ENCODE measurements around the gene XIST.
"Not testable (repeated sequence)": the region's sequence is repeated elsewhere in the genome, so short reads cannot be mapped to it uniquely, and the experiment has no call there.

XIST gene

GRCh38 chrX:73818200-73819116 is 34.1 kb downstream of the XIST start:
- H3K27me3 ChIP-seq (ENCODE audit: control insufficient read depth in 5 of 5, insufficient read depth in 4 of 5, low read length in 5 of 5), result no peaks in the 10 kb centered on the region
- H3K9ac ChIP-seq (ENCODE audit: low read length in 5 of 5), result no peak overlapping the region
- no peaks in the 10 kb centered on the region for H3K9me3 ChIP-seq (ENCODE audit: control insufficient read depth in 5 of 5, low read length in 5 of 5)
- H3K4me3 ChIP-seq (ENCODE audit: low read depth in 1 of 5, low read length in 5 of 5), result no peak overlapping the region
- no peak overlapping the region for H3K27ac ChIP-seq (ENCODE audit: low read depth, low read length)
- peaks cover 0 to 10% (median 3%) of the 10 kb centered on the region in 5 donors for H3K4me1 ChIP-seq (ENCODE audit: control insufficient read depth in 5 of 5, insufficient read depth in 5 of 5, low read length in 5 of 5)
- H3K36me3 ChIP-seq (ENCODE audit: control insufficient read depth in 5 of 5, insufficient read depth in 5 of 5, low read length in 5 of 5), result peaks cover 3 to 12% (median 6%) of the 10 kb centered on the region in 5 donors

GRCh38 chrX:73817393-73818199 is 34.9 kb downstream of the XIST start:
- Histone ChIP-seq H3K9ac (ENCODE audit: low read length in 5 of 5) (no peak overlapping the region), H3K27ac (ENCODE audit: low read depth, low read length) (no peak overlapping the region), H3K4me3 (ENCODE audit: low read depth in 1 of 5, low read length in 5 of 5) (no peak overlapping the region), H3K36me3 (ENCODE audit: control insufficient read depth in 5 of 5, insufficient read depth in 5 of 5, low read length in 5 of 5) (peaks cover 3 to 10% (median 5%) of the 10 kb centered on the region in 5 donors), H3K9me3 (ENCODE audit: control insufficient read depth in 5 of 5, low read length in 5 of 5) (no peaks in the 10 kb centered on the region), H3K27me3 (ENCODE audit: control insufficient read depth in 5 of 5, insufficient read depth in 4 of 5, low read length in 5 of 5) (no peaks in the 10 kb centered on the region), H3K4me1 (ENCODE audit: control insufficient read depth in 5 of 5, insufficient read depth in 5 of 5, low read length in 5 of 5) (peaks cover 0 to 10% (median 3%) of the 10 kb centered on the region in 5 donors)

GRCh38 chrX:73812256-73812655 is 40.3 kb downstream of the XIST start:
- H3K9ac ChIP-seq (ENCODE audit: low read length in 5 of 5), result no peak overlapping the region
- no peaks in the 10 kb centered on the region for H3K36me3 ChIP-seq (ENCODE audit: control insufficient read depth in 5 of 5, insufficient read depth in 5 of 5, low read length in 5 of 5)
- H3K9me3 ChIP-seq (ENCODE audit: control insufficient read depth in 5 of 5, low read length in 5 of 5), result no peaks in the 10 kb centered on the region
- H3K4me1 ChIP-seq (ENCODE audit: control insufficient read depth in 5 of 5, insufficient read depth in 5 of 5, low read length in 5 of 5), result peaks cover 0 to 3% (median 0%) of the 10 kb centered on the region in 5 donors
- no peaks in the 10 kb centered on the region for H3K27me3 ChIP-seq (ENCODE audit: control insufficient read depth in 5 of 5, insufficient read depth in 4 of 5, low read length in 5 of 5)
- H3K4me3 ChIP-seq (ENCODE audit: low read depth in 1 of 5, low read length in 5 of 5), result no peak overlapping the region
- no peak overlapping the region for H3K27ac ChIP-seq (ENCODE audit: low read depth, low read length)

- H3K9ac ChIP-seq (ENCODE audit: low read length in 5 of 5); H3K27ac ChIP-seq (ENCODE audit: low read depth, low read length); H3K4me1 ChIP-seq (ENCODE audit: control insufficient read depth in 5 of 5, insufficient read depth in 5 of 5, low read length in 5 of 5): not testable (repeated sequence)
Observed at GRCh38 chrX:73804109-73804508, 48.4 kb downstream of the XIST start.

GRCh38 chrX:73799888-73800287 is 52.6 kb downstream of the XIST start:
- Histone ChIP-seq H3K4me1 (ENCODE audit: control insufficient read depth in 5 of 5, insufficient read depth in 5 of 5, low read length in 5 of 5) (no peaks in the 10 kb centered on the region), H3K9ac (ENCODE audit: low read length in 5 of 5) (no peak overlapping the region), H3K4me3 (ENCODE audit: low read depth in 1 of 5, low read length in 5 of 5) (no peak overlapping the region), H3K36me3 (ENCODE audit: control insufficient read depth in 5 of 5, insufficient read depth in 5 of 5, low read length in 5 of 5) (no peaks in the 10 kb centered on the region), H3K9me3 (ENCODE audit: control insufficient read depth in 5 of 5, low read length in 5 of 5) (peaks cover 0 to 18% (median 2%) of the 10 kb centered on the region in 5 donors), H3K27ac (ENCODE audit: low read depth, low read length) (no peak overlapping the region), H3K27me3 (ENCODE audit: control insufficient read depth in 5 of 5, insufficient read depth in 4 of 5, low read length in 5 of 5) (peaks cover 0 to 2% (median 0%) of the 10 kb centered on the region in 5 donors)

More at GRCh38 chrX:73804109-73804508, 48.4 kb downstream of the XIST start:
- not testable (repeated sequence) for H3K4me3 ChIP-seq (ENCODE audit: low read depth in 1 of 5, low read length in 5 of 5); H3K27me3 ChIP-seq (ENCODE audit: control insufficient read depth in 5 of 5, insufficient read depth in 4 of 5, low read length in 5 of 5); H3K36me3 ChIP-seq (ENCODE audit: control insufficient read depth in 5 of 5, insufficient read depth in 5 of 5, low read length in 5 of 5)
- H3K9me3 ChIP-seq (ENCODE audit: control insufficient read depth in 5 of 5, low read length in 5 of 5), result peaks cover 0 to 18% (median 2%) of the 10 kb centered on the region in 5 donors

GRCh38 chrX:73792511-73792910 is 60.0 kb downstream of the XIST start:
- not testable (repeated sequence) for H3K27ac ChIP-seq (ENCODE audit: low read depth, low read length); H3K4me1 ChIP-seq (ENCODE audit: control insufficient read depth in 5 of 5, insufficient read depth in 5 of 5, low read length in 5 of 5); H3K36me3 ChIP-seq (ENCODE audit: control insufficient read depth in 5 of 5, insufficient read depth in 5 of 5, low read length in 5 of 5); H3K9ac ChIP-seq (ENCODE audit: low read length in 5 of 5); H3K27me3 ChIP-seq (ENCODE audit: control insufficient read depth in 5 of 5, insufficient read depth in 4 of 5, low read length in 5 of 5); H3K4me3 ChIP-seq (ENCODE audit: low read depth in 1 of 5, low read length in 5 of 5); H3K9me3 ChIP-seq (ENCODE audit: control insufficient read depth in 5 of 5, low read length in 5 of 5)

GRCh38 chrX:73785493-73785892 is 67.0 kb downstream of the XIST start:
- Histone ChIP-seq H3K9me3 (ENCODE audit: control insufficient read depth in 5 of 5, low read length in 5 of 5) (peaks cover 0 to 6% (median 2%) of the 10 kb centered on the region in 5 donors), H3K4me1 (ENCODE audit: control insufficient read depth in 5 of 5, insufficient read depth in 5 of 5, low read length in 5 of 5) (no peaks in the 10 kb centered on the region), H3K4me3 (ENCODE audit: low read depth in 1 of 5, low read length in 5 of 5) (no peak overlapping the region), H3K27ac (ENCODE audit: low read depth, low read length) (no peak overlapping the region), H3K36me3 (ENCODE audit: control insufficient read depth in 5 of 5, insufficient read depth in 5 of 5, low read length in 5 of 5) (no peaks in the 10 kb centered on the region), H3K27me3 (ENCODE audit: control insufficient read depth in 5 of 5, insufficient read depth in 4 of 5, low read length in 5 of 5) (peaks cover 0 to 9% (median 0%) of the 10 kb centered on the region in 5 donors), H3K9ac (ENCODE audit: low read length in 5 of 5) (no peak overlapping the region)

Measured in subcutaneous abdominal adipose tissue (tissue), 5 donors.